NCI-H1417 (cell line): ENCODE results near the gene PGBD1.
A peak's percentile ranks its signal among the peaks of the same experiment; 100 is the strongest.
"Not testable (repeated sequence)": the region's sequence is repeated elsewhere in the genome, so short reads cannot be mapped to it uniquely, and the experiment has no call there.

Experiments
- DNase-seq, 3 experiments: peaks; one replicate each; lab custom pipeline; 2025; lab: John Stamatoyannopoulos, UW

Gene PGBD1

GRCh38 chr6:28269492-28269891 lies 11.9 kb upstream of the PGBD1 start:
- DNase-seq, result no peak

DNA sequence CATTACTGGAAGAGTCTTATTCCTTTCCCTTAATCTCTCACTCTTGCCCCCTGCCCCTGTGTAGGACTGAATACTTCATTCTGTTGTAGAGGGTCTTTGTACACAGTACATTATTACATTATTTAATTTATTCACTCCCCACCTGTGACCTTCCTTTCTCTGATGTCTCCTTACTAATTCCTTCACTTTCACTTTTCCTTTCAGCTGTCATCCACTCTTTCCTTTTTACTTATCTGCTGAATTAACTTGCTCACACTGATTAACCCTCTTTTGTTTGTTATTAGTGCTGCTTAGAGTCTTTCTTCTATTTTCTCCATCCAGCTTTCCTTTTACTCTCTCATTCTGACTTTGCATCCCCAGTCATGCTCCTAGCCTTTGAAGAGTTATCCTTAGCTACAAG lies 6.5 kb upstream of the PGBD1 start:
- DNase-seq, result no peak

DNA sequence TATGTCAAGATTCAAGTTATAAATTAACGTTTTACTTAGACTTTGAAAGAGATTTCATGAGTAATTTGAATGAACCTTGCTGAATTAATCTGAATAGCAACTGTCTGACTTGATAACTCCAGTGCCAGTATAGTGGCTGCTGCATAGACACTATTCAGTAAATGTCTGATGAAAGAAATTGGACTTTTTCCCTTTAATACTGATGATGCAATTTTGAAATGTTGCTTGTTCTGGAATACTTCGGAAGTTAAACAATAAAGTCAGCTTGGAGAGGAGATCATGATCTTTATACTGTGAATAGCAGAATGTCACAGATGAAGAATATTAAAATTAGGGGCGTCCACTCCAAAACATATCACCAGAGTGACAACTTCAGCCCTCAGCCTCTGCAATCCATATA lies 3.6 kb upstream of the PGBD1 start:
- no peak for DNase-seq

DNA sequence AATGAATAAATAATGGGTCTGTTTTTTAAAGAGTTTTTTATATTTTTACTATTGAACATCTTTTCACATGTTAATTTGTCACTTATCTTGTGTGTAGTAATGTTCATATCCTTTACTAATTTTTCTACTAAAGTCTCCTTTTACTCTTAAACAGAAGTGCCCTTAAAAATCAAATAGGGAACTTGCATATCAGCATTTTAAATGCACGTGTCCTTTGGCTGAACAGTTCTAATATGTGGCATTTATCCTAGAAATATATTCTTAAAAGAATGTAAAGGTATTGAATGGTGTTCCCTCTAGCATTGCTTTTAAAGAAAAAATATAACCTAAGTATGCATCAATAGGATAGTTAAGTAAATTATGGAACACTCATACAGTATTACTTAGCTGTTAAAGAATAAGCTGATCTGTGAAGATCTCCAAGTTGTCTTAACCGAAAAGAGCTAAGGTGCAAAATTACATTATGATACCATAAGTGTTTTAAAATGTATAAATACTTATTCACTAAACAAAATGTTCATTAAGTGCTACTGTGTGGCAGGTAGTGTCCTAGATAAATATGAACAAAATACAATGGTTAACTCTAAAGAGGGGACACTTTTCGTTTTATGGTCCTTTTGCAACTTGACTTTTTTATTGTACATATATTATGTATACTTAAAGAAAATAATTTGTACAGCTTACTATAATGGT lies 631 bp upstream of the PGBD1 start:
- DNase-seq, result no peak

GRCh38 chr6:28282926-28283325 lies 1.6 kb downstream of the PGBD1 start:
- no peak for DNase-seq

- DNase-seq, result no peak
These were observed 10.2 kb downstream of the PGBD1 start for GRCh38 chr6:28291573-28291972.

DNA sequence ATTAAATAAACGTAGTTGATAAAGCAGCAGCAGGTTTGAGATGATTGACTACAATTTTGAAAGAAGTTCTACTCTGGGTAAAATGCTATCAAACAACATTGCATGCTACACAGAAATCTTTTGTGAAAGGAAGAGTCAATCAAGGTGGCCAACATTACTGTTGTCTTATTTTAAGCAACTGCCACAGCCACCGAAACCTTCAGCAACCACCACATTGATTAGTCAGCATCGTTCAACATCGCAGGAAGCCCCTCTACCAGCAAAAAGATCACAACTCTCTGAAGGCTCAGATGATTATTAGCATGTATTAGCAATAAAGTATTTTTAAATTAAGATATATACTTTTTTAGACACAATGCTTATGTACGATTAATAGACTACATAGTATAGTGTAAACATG lies 14.0 kb downstream of the PGBD1 start:
- no peak for DNase-seq

DNA sequence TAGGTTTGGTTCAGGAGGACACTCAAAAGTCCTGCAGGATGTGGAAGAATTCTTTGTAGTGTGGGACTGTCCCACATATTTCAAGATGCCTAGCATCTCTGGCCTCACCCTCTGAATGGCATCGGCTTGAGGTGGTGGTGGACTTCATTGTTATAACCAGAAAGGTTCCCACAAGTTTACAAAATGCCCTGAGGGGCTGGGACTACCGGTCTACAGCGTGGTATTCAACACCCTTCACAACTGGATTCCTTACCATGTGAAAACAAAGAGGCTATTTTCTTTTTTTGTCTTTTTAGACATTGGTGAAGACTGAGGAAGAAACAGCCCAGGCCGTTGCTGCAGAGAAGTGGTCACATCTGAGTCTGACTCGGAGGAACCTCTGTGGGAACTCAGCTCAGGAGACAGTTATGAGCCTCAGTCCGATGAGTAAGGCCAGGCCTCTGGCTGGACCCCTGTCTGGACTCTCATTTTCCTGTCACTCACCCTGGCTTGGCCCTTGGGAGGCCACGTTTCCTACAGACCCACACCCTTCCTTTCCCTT lies 15.2 kb downstream of the PGBD1 start:
- no peak for DNase-seq

DNA sequence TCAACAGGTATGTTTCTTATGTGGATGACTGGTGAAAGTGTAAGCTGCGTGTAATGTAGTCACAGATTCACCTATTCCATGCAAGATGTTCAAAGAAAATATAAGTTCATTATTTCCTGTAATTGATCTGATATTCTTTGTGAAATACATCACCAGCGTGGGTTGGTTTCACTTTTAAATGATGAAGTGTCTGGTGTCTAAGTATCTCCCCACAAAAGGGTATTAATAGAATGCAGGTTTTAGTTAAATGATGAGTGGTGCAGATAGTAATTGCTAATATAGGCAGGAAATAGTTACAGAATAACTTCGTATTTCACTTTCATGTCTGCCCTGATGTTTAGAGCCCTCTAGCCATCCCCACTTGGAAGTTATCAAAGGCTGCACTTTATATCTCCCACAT lies 22.2 kb downstream of the PGBD1 start:
- DNase-seq, result no peak

DNA sequence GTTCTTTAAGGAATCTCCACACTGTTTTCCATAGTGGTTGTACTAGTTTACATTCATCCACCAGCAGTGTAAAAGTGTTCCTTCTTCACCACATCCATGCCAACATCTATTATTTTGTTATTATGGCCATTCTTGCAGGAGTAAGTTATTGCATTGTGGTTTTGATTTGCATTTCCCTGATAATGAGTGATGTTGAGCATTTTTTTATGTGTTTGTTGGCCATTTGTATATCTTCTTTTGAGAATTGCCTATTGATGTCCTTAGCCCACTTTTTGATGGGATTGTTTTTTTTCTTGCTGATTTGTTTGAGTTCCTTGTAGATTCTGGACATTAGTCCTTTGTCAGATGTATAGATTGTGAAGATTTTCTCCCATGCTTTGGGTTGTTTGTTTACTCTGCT lies 25.0 kb downstream of the PGBD1 start:
- not testable (repeated sequence) for DNase-seq

DNA sequence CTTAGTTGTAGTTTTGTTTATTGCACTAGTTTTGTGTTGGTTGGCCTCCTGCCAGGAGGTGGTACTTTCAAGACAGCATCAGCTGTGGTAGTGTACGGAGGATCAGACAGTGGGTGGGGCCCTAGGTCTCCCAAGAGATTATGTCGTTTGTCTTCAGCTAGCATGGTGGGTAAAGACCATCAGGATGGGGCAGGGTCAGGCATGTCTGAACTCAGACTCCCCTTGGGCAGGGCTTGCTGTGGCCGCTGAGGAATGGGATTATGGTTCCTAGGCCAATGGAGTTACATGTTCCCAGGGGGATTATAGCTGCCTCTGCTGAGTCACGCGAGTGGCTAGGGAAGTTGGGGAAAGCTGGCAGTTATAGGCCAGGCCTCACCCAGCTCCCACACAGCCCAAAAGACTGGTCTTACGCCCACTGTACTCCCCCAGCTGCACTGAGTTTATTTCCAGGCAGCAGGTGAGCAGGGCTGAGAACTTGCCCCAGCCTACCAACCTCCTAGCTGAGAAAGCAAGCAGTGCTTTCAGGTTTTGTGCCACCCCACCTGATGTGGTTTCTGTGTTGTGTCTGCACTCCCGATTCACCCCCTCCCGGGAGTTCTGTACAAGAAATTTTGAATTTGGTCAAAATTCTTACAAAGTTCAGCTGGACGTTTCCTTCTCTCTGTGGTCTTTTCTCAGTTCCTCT lies 29.9 kb downstream of the PGBD1 start:
- peak in 1 of 3 experiments; percentile 4 for DNase-seq

GRCh38 chr6:28312939-28313338 lies 31.6 kb downstream of the PGBD1 start:
- no peak for DNase-seq

- no peak for DNase-seq
These were observed 34.3 kb downstream of the PGBD1 start for GRCh38 chr6:28315628-28316027.

DNA sequence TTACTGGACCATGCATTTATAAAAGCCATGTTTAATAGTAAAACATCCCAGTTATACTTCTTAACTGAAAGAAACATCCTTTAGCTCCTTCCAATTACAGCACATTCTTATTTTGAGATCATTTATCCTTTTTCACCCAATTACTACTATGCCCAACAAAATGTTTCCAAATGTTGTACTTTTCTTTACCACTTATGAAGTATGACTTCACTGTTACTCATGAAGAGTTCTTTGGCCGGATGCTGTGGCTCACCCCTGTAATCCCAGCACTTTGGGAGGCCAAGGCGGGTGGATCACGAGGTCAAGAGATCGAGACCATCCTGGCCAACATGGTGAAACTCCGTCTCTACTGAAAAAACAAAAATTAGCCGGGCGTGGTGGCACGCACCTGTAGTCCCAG lies 36.5 kb downstream of the PGBD1 start:
- DNase-seq, result not testable (repeated sequence)

GRCh38 chr6:28322661-28323060 lies 41.3 kb downstream of the PGBD1 start:
- no peak for DNase-seq

GRCh38 chr6:28323813-28324424 lies 42.5 kb downstream of the PGBD1 start:
- DNase-seq, result no peak

DNA sequence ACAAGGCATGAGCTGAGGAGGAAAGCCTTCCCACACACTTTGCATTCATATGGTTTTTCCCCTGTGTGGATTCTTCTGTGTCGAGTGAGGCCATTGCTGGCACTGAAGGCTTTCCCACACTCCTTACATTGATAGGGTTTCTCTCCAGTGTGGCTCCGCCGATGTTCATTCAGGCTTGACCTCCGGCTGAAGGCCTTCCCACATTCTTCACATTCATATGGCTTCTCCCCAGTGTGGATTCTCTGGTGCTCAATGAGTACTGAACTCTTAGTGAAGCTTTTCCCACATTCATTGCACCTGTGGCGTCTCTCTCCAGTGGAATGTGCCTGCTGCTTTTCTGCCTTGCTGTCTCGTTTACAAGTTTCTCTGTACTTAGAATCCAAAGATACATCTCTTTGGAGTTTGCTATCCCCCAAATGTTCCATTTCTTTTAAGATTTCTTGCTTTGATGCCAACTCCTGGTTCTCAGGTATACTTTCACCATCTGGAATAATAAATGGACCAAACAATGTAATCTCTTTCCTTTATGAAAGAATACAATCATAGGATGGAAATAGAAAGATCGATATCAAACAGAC lies 45.1 kb downstream of the PGBD1 start:
- no peak for DNase-seq

GRCh38 chr6:28330041-28330440 lies 48.7 kb downstream of the PGBD1 start:
- DNase-seq, result no peak

GRCh38 chr6:28333047-28333446 lies 51.7 kb downstream of the PGBD1 start:
- DNase-seq, result no peak

- DNase-seq, result no peak
These were observed 52.2 kb downstream of the PGBD1 start for GRCh38 chr6:28333599-28334018.

DNA sequence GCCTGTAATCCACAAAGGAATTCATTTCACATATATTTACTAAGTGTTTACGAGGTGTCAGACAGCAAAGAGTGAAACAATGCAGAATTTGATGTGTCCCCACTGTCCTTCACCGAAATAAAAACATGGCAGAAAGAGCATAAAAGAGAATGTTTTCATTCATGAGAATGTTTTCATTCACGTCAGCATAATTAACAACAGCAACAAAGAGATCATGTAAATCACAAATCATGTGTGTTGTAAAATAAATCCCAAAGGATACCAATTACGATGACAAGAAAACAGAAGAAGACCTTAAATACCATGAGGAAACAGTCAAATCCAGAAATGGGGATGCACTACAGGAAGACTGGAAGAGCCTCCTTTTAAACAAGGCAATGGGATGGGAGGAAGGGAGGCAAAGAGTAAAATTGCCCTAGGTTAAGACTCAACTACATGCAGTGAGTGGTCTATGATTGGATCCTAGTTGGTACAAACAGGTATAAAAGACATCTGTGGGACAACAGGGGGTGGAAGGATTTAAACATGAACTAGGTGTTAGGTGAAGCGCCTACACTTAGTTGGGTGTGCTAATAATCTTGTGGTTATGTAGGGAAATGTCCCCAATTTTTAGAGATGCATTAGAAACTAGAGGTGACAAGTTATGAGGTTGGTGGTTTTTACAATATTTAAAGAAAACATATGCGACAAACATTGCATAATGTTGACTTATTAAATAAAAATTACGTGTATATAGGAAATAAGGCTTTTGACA lies 53.1 kb downstream of the PGBD1 start:
- DNase-seq, result no peak

DNA sequence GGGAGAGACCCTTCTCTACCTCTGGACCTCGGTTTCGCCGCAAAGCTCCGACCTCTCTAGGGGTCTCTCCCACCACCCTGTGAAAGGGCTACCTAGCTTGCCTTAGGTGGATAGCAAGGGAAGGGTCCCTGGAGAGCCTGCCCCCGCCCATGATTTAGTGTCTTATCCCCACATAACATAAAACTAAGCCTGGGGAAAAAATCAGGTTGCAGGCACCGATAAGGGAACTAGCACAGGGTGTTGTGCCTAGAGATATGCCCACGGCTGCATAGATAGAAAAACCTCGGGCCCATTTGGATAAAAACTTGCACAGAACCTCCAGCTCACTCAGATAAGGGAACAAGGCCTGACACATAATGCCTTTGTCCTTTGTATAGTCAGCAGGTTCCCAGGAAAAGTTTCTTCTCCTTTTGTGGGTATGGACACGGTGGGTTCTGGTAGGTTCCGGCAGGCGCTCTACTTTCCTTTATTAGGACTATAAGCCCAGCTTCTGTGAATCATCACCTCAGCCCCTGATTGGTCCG lies 53.7 kb downstream of the PGBD1 start:
- no peak for DNase-seq
